Pulmonary artery endothelial cell (primary cell): ENCODE results near the gene IFITM2. TPM values are rescaled to one million over a fixed set of nuclear protein-coding genes. Genes with fewer than 3 reads are reported as not detected.
A peak's percentile ranks its signal among the peaks of the same experiment; 100 is the strongest.

ENCODE experiments used
- DNase-seq: peaks from one replicate; pipeline ENCODE4 v3.0.0-alpha.2; 2011; ENCODE audit warnings: low read depth, low spot score
- total RNA-seq: library from RNA; depleted of rRNA; stranded (reverse); fragments of >200 nt; gene quantifications from 2 replicates; pipeline ENCODE4 v1.2.3, GENCODE V29; 2014

The IFITM2 gene
- total RNA-seq, 1 donor from 2014 or later = 32.9 TPM

DNA sequence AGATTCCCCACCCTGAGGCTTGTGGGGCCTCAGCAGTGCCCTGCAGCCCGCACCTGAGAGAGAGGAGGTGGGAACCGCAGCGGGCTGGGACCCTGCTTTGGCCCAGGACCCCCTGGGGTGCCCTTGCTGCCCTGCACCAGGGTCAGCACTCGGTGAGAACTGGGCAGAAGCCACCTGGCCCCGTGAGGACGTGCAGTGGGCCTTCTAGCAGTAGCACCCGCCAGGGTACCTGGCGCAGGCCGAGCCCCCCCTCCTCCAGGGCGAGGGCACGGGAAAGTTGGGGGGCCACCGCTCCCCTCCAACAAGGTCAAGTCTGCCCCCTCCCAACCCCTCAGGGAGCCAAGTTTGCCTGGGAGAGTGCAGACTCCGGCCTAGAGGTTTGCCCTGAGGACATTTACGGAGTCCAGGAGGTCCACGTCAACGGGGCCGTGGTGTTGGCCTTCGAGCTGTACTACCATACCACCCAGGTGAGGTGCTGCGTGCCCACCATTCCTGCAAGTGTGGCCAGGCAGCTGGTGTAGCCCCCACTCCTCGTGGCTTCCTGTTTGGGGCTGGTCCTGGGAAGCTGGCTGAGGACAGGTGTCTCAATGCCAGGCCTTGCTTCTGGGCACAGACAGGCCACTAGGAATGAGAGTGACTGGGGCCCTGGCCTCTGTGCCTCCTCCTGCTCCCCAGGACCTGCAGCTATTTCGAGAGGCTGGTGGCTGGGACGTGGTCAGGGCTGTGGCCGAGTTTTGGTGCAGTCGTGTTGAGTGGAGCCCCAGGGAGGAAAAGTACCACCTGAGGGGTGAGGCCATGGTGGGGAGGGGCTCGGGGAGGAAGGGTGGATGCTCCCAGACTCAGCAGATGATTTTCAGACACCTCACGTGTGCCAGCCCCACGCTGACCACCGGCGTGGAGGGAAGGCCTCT lies 15.2 kb upstream of the IFITM2 start:
- no peak for DNase-seq

DNA sequence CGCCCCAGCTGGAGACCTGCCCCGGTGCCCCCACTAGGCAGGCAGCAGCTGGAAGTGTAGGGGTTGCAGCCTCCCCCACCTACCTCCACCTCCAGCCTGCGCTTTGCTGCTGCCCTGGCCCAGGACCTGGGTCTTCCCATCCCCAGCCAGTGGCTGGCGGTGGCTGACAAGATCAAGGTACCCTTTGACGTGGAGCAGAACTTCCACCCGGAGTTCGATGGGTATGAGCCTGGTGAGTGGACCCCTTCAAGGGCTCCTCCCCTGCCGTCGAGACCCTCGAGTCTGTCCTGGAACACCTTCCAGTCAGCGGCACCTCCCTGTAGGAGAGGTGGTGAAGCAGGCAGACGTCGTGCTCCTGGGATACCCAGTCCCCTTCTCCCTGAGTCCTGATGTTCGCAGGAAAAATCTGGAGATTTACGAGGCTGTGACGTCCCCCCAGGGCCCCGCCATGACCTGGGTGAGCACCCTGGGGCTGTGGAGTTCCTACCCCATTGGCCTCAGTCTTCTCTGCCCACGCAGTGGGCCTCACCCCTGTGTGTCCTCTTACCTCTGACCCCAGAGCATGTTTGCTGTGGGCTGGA lies 14.3 kb upstream of the IFITM2 start:
- DNase-seq = no peak

- DNase-seq = no peak
Measured at GRCh38 chr11:293852-294661, 13.6 kb upstream of the IFITM2 start.

DNA sequence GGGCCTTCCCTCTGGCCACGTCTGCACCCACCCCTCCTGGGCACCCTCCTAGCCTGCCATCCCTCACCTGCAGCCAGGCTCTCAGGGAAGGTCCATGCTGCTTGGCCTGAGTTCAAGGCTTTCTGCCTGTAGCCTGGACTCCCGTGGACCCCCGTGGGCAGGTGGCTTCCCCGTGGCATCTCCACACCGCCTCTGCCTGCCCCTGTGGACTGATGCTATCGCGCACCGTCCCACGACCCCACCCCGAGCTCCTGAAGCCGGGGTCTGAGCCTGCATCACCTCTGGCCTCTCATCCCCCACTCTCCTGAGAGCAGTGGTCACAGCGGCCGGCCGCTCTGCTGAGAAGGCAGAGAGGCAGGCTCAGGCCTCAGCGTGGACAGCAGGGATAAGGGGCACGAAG lies 12.8 kb upstream of the IFITM2 start:
- DNase-seq = no peak

DNA sequence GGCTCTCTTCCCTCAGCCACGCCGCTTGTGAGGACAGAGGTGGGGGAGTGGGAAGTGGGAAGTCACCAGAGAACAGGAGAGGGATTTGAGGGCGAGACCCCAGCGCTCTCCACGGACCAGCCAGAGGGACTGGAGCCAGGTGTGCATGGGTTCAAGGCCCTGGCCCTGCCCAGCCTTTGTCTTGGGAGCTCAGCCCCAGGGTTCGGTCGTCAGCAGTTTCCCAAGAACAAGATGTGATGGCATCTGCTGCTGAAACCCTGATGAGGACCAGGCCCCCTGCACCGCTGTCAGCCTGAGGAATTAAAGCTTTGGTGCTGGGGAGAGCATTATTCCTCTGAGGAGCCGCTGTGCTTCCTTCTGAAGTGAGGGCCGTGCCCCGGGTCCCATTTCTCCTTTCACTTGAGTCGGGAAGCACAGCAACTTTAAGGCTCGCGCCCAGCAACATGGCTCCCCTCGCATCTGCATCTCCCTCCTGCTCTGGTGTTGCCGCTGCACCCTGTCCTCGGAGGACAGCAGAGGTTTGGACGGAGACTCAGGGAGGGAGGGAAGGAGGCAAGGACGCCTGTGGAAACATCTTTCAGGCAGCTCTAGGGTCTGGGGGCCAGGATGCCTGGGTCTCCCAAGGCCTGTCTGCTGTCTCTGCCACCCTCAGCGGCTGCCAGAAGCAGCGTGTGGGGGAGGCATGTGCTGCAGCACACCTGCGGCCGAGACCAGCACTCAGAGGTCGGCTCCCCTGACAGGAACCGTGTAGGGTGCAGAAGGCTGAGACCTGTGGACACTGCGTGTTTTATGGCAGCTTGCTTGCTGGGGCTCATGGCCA lies 12.1 kb upstream of the IFITM2 start:
- DNase-seq = no peak

- no peak for DNase-seq
Measured at GRCh38 chr11:296171-297050, 11.2 kb upstream of the IFITM2 start.

DNA sequence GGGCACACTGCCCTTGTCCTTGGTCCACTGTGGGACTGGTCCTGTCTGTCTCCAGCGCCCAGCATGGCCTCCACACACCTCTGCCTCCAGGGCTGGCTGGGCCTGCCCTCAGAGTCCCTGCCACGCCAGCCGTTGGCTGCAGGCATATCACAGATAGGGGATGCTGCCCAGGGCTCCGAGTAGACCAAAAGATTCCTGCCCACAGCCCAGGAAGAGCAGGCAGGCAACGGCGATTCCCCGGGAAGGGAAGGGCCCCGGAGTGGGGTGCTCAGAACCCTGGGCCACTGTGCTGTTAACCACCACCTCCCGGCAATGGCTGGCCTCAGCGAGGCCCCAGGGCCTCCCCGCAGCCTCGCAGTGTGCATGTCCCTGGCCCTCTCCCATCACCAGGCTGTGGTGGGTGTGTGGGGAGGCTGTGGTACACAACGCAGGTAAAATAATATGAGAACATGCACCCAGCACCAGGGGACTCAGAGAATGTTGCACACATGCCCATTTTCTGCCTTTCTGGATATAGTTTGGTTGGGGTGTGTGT lies 10.5 kb upstream of the IFITM2 start:
- no peak for DNase-seq

DNA sequence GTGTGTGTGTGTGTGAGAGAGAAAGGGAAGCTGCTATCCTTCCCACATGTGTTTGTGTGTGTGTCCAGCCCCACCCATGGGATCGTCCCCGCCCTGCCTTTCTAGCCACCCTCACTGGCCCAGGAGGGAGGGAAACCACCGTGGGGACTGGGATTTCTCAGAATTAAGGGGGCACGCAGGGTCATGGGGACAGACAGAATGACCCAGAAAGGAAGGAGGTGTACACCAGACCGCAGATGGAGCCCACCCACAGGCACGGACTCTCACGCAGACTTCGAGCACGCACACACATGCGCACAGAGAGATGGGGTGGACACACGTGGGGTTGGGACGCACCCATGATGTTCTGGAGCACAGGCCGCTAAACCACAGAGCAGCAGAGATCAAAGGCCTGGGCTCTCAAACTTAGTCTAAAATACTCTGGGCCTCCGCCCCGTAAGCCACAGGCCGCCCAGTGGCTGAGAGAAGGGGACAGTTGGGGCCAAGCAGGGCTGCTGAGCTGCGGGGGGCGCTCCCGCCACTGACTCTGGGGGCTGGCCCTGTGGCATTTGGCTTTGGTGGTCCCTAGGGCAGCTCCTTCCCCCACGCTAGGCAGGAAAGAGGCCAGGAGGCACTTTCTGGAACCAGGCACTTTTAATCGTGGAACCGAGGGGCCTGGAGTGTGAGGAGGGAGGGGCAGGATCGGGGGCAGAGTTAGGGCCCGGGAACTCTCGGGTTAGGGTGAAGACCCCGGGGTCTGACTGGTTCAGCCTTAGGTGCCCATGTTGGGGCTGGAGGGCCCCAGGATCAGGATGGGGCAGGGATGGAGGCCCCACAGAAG lies 9.8 kb upstream of the IFITM2 start:
- no peak for DNase-seq

DNA sequence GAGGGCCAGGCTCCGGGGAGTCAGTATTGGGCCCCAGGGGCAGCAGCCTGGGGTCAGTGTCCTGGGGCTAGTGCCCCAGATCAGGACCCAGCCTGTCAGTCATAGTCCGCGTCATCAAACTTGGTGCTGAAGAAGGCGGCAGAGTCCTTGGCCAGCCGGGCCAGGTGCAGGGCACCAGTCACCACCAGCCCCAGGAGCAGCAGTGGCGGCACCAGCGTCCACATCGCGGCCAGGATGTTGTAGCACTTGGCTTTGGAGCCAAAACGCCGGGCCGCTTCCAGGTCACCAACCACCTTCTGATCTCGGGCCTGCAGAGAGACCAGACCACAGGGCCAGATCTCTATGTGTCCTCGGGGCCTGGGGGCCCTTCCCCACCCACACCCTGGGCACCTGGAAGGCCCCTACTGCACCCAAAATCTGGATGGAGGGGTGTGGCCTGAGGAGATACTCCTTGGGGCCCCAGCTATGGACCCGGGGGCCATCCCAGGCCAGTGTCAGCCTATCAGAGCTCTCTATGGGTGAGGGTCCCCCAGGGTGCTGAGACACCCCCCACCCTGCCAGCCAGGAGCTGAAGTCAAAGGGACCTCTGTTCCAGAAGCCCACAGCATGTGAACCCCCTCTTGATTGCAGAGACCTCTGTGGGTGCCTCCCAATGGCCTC lies 9.1 kb upstream of the IFITM2 start:
- no peak for DNase-seq

GRCh38 chr11:299081-299891 lies 8.3 kb upstream of the IFITM2 start, which contains the start of gene IFITM5:
IFITM5 (minus strand) TSS chr11:299526; CDS start chr11:299490, 36 bp downstream.
- DNase-seq = no peak

GRCh38 chr11:299951-300735 lies 7.5 kb upstream of the IFITM2 start:
- DNase-seq = no peak

GRCh38 chr11:303363-303762 lies 4.3 kb upstream of the IFITM2 start:
- DNase-seq = no peak

GRCh38 chr11:304061-304506 lies 3.5 kb upstream of the IFITM2 start:
- DNase-seq = no peak

DNA sequence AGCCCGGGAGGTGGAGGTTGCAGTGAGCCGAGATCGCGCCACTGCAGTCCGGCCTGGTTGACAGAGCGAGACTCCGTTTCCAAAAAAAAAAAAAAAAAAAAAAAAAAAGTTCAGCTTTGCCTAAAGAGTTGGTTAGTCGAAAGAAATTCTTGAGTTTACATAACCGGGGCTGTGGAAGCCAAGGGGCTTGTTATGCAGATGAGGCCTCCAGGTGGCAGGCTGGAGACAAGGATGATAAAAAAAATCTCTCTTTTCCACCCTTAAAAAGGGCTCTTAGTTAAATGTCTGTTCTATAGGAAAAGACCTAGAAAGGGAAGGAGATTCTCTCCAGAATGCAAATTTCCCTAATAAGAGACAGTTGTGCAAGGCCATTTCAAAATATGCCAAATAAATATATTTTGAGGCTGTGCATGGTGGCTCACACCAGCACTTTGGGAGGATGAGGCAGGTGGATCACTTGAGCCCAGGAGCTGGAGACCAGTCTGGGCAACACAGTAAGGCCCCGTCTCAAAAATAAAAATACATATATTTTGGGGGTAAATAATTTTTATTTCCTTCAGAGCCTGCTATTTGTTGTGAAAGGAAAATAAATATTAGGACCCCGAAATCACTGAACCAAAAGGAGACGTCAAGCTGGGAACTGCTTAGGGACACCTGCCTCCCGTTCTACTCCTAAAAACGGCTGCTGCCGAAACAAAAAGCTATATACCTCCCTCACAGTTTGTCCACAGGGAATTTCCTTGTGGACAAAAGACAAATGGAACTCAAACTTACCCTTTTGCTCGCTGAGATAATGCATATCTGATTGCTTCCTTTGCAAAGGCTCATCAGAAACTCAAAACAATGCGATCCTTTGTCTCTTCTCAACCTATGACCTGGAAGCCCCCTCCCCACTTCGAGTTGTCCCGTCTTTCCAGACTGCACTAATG lies 2.4 kb upstream of the IFITM2 start:
- DNase-seq = peak; percentile 43

DNA sequence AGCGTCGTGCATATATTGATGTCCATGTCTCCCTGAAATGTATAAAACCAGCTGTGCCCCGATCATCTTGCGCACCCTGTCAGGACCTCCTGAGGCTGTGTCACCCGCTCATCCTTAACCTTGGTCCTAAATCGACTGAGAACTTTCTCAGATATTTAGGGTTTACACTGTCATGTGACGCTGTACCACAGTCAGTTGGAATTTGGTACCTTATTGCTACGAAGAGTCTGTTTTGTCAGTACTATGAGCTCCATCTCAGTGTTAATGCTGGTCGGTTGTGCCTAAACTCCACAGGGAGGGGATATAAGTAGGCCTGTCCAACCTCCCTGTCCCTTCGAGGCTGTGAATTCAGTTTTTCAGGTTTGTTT lies 1.8 kb upstream of the IFITM2 start:
- DNase-seq = no peak
